Neutrophil (primary cell): ENCODE measurements around the gene ITIH5.
"Not testable (repeated sequence)": the region's sequence is repeated elsewhere in the genome, so short reads cannot be mapped to it uniquely, and the experiment has no call there.

Experiments
- H3K27ac ChIP-seq: fragments of 200-600 bp; sonication (generic); 2 replicates; pipeline ENCODE4 v1.5.1; 2016; ENCODE audit warnings: mild to moderate bottlenecking, moderate library complexity
- H3K27me3 ChIP-seq: fragments of 200-600 bp; sonication (generic); 2 replicates; pipeline ENCODE4 v1.6.0; 2016; ENCODE audit warnings: mild to moderate bottlenecking
- H3K36me3 ChIP-seq: fragments of 200-600 bp; sonication (generic); 2 replicates; pipeline ENCODE4 v1.5.1; 2017
- H3K4me1 ChIP-seq, 2 experiments: fragments of 200-600 bp in 1 of 2; sonication (generic) in 1 of 2; 1 replicate in 1 of 2; 2 replicates in 1 of 2; pipeline versions ENCODE4 v1.5.1 to v1.6.1; 2013 to 2016; ENCODE audit warnings: low read depth in 1 of 2, low read length in 1 of 2, mild to moderate bottlenecking in 1 of 2, moderate library complexity in 1 of 2; ENCODE audit not compliant: control insufficient read depth in 1 of 2, insufficient read depth in 1 of 2
- H3K4me3 ChIP-seq, 2 experiments: fragments of 200-600 bp in 1 of 2; sonication (generic) in 1 of 2; 1 replicate in 1 of 2; 2 replicates in 1 of 2; pipeline ENCODE4 v1.5.1; 2013 to 2016; ENCODE audit warnings: low read depth in 1 of 2, low read length in 1 of 2, mild to moderate bottlenecking in 1 of 2, moderate library complexity in 1 of 2
- H3K9me3 ChIP-seq: fragments of 200-600 bp; sonication (generic); 2 replicates; pipeline ENCODE4 v1.5.1; 2016
- CTCF ChIP-seq: fragments of 200-600 bp; sonication (generic); IDR thresholded peaks from 2 replicates; pipeline ENCODE4 v1.5.1; 2016; ENCODE audit warnings: antibody characterized with exemption

The ITIH5 gene

GRCh38 chr10:7689591-7689990 is 22.8 kb upstream of the ITIH5 start:
- H3K4me3 ChIP-seq: no peak overlapping the region
- H3K4me1 ChIP-seq: no peaks in the 10 kb centered on the region
- no peak overlapping the region for H3K27ac ChIP-seq
- no peaks in the 10 kb centered on the region for H3K9me3 ChIP-seq
- no peaks in the 10 kb centered on the region for H3K36me3 ChIP-seq
- no peak for TF ChIP-seq CTCF
- peaks cover 21% of the 10 kb centered on the region for H3K27me3 ChIP-seq

DNA sequence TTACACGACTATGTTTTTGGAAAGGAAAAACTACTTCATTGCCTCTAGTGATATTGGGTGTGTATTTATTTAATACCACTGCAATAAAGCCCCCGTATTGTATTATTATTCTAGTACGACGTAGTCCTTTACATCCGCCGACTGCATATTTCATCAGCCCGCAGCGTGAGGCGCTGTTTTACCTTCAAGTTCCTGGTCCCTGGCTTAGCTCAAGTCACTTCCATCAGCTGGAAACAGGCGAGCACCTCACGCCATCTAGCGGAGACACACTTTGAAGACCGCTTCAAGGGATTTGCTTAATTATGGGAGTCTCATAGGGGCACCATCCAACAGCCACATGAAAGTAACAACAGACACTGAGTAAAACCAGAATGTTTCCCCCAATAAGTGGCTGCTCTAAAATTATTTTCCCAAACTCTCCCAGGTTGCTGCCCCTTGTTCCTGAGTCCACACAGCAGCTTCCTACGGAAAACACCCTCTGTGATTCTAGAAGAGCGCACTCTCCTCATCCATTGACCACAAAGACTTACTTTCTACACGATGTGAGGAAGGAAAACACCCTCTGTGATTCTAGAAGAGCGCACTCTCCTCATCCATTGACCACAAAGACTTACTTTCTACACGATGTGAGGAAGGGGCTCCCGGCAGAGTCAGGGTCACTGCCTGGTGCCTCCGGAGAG is 20.6 kb upstream of the ITIH5 start:
- Histone ChIP-seq H3K36me3 (no peaks in the 10 kb centered on the region), H3K27ac (no peak overlapping the region), H3K4me3 (no peak overlapping the region), H3K4me1 (no peaks in the 10 kb centered on the region), H3K9me3 (no peaks in the 10 kb centered on the region), H3K27me3 (peaks cover 21% of the 10 kb centered on the region)
- TF ChIP-seq CTCF: no peak

DNA sequence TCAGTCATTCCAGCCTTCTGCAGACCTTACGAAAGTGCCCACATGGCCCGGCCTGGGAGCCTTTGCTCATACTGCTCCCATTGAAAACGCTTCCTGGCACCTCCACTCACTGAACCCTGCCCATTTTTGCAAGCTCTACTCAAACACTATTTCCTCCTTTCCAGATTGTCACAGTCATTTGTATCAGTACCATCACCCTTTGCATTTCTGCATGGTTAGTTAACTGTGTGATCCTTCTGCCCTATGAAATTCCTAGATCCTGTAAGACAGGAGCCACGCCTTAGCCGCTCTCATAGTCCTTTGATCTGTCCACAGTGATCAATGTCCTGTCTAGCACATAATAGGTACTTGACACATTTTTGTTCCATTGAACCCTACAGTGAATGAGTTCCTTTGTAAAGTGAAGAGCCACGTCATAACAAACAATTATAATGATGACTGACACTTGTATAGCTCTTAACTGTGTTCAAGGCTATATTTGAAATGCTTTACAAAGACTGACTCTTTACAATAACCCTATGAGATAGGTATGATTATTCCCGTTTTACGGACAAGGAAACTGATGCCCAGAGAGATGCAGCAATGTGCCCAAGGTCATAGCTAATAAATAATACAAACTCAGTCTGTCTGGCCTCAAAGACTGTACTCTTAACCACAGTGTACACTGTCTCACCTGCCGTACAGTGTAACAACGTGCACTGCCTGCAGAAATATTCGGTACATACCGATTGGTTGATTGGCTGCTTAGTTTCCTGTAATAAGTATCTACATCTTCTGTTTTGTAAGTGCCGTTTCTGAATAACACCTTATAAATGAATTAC is 19.8 kb upstream of the ITIH5 start:
- TF ChIP-seq CTCF: no peak

DNA sequence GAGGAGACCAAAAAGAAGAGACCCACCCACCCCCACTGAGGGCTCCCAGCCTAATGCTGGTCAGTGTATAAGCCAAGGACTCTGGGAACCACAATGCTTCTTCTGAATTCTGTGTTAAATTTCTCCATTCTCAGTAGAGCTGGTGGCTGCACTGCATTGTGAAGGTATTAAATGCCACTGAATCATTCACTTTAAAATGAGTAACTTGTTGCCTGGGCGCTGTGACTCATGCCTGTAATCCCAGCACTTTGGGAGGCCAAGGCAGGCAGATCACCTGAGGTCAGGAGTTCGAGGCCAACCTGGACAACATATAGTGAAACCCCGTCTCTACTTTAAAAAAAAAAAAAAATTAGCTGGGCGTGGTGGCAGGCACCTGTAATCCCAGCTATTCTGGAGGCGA is 13.3 kb upstream of the ITIH5 start:
- H3K4me3 ChIP-seq, H3K36me3 ChIP-seq, H3K9me3 ChIP-seq, H3K27me3 ChIP-seq, H3K4me1 ChIP-seq, H3K27ac ChIP-seq: not testable (repeated sequence)

More for the DNA sequence above, 19.8 kb upstream of the ITIH5 start:
- Histone ChIP-seq H3K4me1 (no peaks in the 10 kb centered on the region), H3K27me3 (peaks cover 21% of the 10 kb centered on the region), H3K9me3 (no peaks in the 10 kb centered on the region), H3K27ac (no peak overlapping the region), H3K4me3 (no peak overlapping the region), H3K36me3 (no peaks in the 10 kb centered on the region)

DNA sequence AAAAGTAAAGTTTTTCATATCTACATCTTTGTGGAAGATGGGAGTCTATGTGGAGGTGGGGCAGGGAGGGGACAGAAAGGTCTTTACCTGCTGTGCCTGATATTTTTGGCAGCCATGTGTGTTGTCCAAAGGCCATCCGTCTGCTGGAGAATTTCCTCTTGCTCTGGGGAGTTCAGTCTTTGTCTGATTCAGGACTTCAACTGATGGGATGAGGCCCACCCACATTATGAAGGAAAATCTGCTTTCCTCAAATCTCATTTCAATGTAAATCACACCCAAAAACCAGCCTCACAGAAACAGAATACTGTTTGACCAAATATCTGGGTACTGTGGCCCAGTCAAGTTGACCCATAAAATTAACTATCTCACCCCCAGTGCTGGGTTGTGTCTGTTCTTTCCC is 12.5 kb upstream of the ITIH5 start:
- TF ChIP-seq CTCF: no peak
- Histone ChIP-seq H3K27ac (no peak overlapping the region), H3K4me1 (no peaks in the 10 kb centered on the region), H3K27me3 (peaks cover 11% of the 10 kb centered on the region), H3K36me3 (no peaks in the 10 kb centered on the region), H3K9me3 (no peaks in the 10 kb centered on the region), H3K4me3 (no peak overlapping the region)
